Peyer's patch (tissue), 4 donors: ENCODE results near the gene GBP6.

Source experiments
- POLR2A ChIP-seq, 2 donors: fragments of 450-650 bp; IDR thresholded peaks; one replicate each; pipeline ENCODE4 v1.5.1; 2017; ENCODE audit warnings: antibody characterized with exemption in 2 of 2, mild to moderate bottlenecking in 2 of 2, moderate library complexity in 2 of 2
- TF ChIP-seq, protein P1 (sequence below), 6 experiments: fragments of 450-650 bp in 4 of 6; fragments of 200-600 bp in 2 of 6; sonication (generic) in 1 of 6; IDR thresholded peaks; one replicate each; pipeline ENCODE4 v1.5.1; 2017 to 2019; ENCODE audit warnings: antibody characterized with exemption in 6 of 6, mild to moderate bottlenecking in 3 of 6, moderate library complexity in 1 of 6

DNA sequence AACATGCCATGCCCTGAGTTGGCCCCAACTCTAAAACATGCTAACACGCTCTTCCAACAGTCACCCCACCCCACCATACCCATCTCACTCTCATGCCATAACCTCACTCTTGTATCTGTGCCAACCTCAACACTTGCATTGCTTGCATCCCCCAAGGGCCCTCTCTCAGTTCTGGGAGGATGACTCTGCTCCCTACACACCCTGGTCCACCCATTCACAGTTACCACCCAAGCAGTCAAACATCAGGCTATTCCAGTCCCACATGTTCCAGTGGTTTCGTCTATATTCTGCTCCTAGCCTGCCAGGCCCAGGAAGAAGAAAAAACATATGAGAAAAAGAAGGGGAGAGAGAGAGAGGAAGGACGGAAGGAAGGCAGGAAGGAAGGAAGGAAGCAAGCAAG lies 31.0 kb downstream of the GBP6 start:
- TF ChIP-seq, protein P1, sequence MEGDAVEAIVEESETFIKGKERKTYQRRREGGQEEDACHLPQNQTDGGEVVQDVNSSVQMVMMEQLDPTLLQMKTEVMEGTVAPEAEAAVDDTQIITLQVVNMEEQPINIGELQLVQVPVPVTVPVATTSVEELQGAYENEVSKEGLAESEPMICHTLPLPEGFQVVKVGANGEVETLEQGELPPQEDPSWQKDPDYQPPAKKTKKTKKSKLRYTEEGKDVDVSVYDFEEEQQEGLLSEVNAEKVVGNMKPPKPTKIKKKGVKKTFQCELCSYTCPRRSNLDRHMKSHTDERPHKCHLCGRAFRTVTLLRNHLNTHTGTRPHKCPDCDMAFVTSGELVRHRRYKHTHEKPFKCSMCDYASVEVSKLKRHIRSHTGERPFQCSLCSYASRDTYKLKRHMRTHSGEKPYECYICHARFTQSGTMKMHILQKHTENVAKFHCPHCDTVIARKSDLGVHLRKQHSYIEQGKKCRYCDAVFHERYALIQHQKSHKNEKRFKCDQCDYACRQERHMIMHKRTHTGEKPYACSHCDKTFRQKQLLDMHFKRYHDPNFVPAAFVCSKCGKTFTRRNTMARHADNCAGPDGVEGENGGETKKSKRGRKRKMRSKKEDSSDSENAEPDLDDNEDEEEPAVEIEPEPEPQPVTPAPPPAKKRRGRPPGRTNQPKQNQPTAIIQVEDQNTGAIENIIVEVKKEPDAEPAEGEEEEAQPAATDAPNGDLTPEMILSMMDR (IDR thresholded peaks at IDR 0.05) = no peak
- TF ChIP-seq POLR2A (IDR thresholded peaks at IDR 0.05) = no peak
